ENCODE results near the gene PGM1.

DNA sequence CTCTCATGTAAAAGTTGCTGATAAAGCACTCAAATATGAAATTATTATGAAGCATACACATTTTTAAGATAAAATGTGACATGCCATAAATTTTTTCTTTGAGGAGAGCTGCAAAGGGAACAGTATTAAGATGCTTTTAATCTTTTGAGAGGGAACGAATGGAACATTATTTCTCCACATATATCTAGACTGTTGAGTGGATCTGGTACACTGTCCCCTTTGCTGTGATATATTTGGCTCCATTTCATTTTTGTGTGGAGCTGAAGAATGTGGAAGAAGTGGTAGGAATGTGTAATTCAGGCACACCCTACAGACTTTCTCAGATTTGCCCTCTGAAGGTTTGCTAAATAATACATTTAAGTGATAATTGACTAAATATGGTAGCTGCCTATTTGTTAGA lies 31.7 kb downstream of the PGM1 start:
- TF ChIP-seq, protein P1, sequence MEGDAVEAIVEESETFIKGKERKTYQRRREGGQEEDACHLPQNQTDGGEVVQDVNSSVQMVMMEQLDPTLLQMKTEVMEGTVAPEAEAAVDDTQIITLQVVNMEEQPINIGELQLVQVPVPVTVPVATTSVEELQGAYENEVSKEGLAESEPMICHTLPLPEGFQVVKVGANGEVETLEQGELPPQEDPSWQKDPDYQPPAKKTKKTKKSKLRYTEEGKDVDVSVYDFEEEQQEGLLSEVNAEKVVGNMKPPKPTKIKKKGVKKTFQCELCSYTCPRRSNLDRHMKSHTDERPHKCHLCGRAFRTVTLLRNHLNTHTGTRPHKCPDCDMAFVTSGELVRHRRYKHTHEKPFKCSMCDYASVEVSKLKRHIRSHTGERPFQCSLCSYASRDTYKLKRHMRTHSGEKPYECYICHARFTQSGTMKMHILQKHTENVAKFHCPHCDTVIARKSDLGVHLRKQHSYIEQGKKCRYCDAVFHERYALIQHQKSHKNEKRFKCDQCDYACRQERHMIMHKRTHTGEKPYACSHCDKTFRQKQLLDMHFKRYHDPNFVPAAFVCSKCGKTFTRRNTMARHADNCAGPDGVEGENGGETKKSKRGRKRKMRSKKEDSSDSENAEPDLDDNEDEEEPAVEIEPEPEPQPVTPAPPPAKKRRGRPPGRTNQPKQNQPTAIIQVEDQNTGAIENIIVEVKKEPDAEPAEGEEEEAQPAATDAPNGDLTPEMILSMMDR (conservative IDR thresholded peaks at IDR 0.05), result no peak
- no peak for TF ChIP-seq EZH2 (IDR thresholded peaks at IDR 0.05; ENCODE audit: low read depth)
